ENCODE measurements around the gene HES4. TPM values are rescaled to one million over a fixed set of nuclear protein-coding genes. Genes with fewer than 3 reads are reported as not detected.

Gene HES4
- total and polyA plus RNA-seq, 10 of the 15 experiments (the other 5 are each of a cell fraction or from before 2014, with no cell fraction given), result 0.44 to 1.7 (median 0.85) TPM; not detected in 5

DNA sequence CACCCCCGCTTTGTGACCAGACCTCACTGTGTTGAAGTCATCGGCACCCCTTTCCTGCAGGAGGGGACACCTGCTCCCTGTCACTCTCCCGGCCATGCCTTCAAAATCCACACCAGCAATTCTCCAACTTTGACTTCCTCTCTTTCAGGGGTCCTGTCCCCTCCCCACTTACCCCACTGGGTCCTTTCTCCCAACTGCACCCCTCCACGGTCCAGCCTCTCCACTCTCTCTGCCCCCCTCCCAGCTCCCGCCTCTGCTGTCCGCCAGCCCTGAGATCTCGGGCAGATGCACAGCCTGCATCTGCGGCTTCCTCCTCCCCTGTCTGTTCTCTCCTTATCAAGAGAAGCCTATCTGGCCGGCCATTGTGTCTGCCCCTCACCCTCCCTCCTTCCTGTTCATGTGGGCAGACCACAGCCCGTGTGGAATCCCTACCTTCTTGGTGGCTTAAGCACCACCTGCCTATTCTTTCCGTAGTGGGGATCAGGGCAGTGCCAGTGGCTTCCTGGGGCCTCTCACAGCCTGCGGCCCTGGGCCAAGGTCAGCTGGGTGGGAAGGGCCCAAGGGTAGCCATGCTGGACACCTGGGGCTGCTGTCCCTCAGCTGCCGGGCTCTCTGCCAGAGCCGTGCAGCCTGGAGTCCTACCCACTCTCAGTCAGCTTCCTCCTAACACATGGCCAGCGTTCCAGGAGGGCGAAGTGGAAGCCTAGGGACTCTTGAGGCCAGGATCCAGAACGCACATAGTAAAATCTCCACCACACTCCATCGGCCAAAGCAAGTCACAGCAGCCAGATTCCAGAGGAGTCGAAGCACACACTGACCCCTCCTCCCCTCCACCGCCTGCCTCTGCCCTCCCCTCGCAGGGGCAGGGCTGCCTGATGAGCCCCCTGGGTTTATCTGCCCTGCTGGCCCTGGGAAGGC lies 5.1 kb upstream of the HES4 start:
- no peak overlapping the region for H3K4me3 ChIP-seq
- no peaks in the 10 kb centered on the region for H3K36me3 ChIP-seq (ENCODE audit: control insufficient read depth in 2 of 2, insufficient read depth in 2 of 2, low read length in 1 of 2)
- no peak overlapping the region; the same call in 1 of the 2 replicates for H3K9ac ChIP-seq (ENCODE audit: control insufficient read depth, insufficient read depth, low read length)
- H2AFZ ChIP-seq (ENCODE audit: control insufficient read depth, low read depth, low read length), result peak overlapping the region; percentile 56
- WGBS (ENCODE audit: insufficient coverage, insufficient replicate concordance, low lambda C conversion rate, missing lambda C conversion rate), result 5% methylated on average over 21 of the region's 21 CpGs
- in situ Hi-C loops (cut with MboI) (no loop called here), intact Hi-C loops (cut with micrococcal nuclease; ENCODE audit: unreplicated experiment) (no loop called here)
- no peak for TF ChIP-seq NFYB (IDR thresholded peaks at IDR 0.05; ENCODE audit: insufficient read depth, low read depth, low read length)
- TF ChIP-seq NBN (IDR thresholded peaks at IDR 0.05), result 0 out of 2 replicates have a peak, but pooled peaks have one; percentile 44
- no peak for TF ChIP-seq KAT2A (conservative IDR thresholded peaks at IDR 0.05; ENCODE audit: control insufficient read depth, low read depth, low read length)
- TF ChIP-seq RUNX3 (IDR thresholded peaks at IDR 0.05; ENCODE audit: low read length), result peak; percentile 55
- no peak for TF ChIP-seq CHD2 (IDR thresholded peaks at IDR 0.05; ENCODE audit: borderline replicate concordance, low read depth, low read length)
- peak; percentile 57 for TF ChIP-seq IKZF1 (conservative IDR thresholded peaks at IDR 0.05)
- TF ChIP-seq DPF2 (IDR thresholded peaks at IDR 0.05), result 0 out of 2 replicates have a peak, but pooled peaks have one; percentile 20
- TF ChIP-seq BHLHE40 (IDR thresholded peaks at IDR 0.05; ENCODE audit: borderline replicate concordance in 1 of 2, low read depth in 2 of 2, low read length in 1 of 2), result peak in 1 of 2 experiments; percentile 28; a peak in 1 of 4 replicates
- TF ChIP-seq IKZF2 (IDR thresholded peaks at IDR 0.05), result peak; percentile 36 to 53; a peak in 2 of 4 replicates
- TF ChIP-seq EED (IDR thresholded peaks at IDR 0.05; ENCODE audit: low read depth), result peak; percentile 32; the same call in 1 of the 2 replicates
- peak; percentile 51; the same call in 1 of the 2 replicates for TF ChIP-seq PKNOX1 (IDR thresholded peaks at IDR 0.05)
- no peaks in the 10 kb centered on the region for H3K79me2 ChIP-seq (ENCODE audit: control insufficient read depth, insufficient read depth, low read length)
- ChIA-PET POLR2A (interaction anchor here (0.5 to 5.4 kb wide), 4 partner anchors 8 to 20 kb away, joined by 3 to 22 read pairs (median 4); partner anchors contain the start of genes AGRN and ISG15), SMC1A (ENCODE audit: uncharacterized antibody, unreplicated experiment) (no interaction called here), RAD21 (ENCODE audit: unreplicated experiment) (no interaction called here), CTCF (interaction anchor here (0.6 to 5.6 kb wide), 4 partner anchors 21 to 136 kb away, joined by 3 to 56 read pairs (median 4); partner anchors contain the start of gene PERM1)
- H3K4me1 ChIP-seq (ENCODE audit: control insufficient read depth, insufficient read depth, low read length), result peaks cover 26% of the 10 kb centered on the region
- FAIRE-seq (no peak), DNase-seq (ENCODE audit: low read depth, low spot score) (no peak), ATAC-seq (peak; percentile 31)
- H3K9me3 ChIP-seq (replicated peaks; ENCODE audit: control insufficient read depth, insufficient read depth, low read length), result peaks cover 2% of the 10 kb centered on the region; the same call in 1 of the 3 replicates
- no peak overlapping the region for H3K27ac ChIP-seq (ENCODE audit: control insufficient read depth, insufficient read depth)
- peak overlapping the region; percentile 55 for H3K4me2 ChIP-seq (ENCODE audit: control insufficient read depth, insufficient read depth)
- H4K20me1 ChIP-seq (ENCODE audit: control insufficient read depth, insufficient read depth), result no peaks in the 10 kb centered on the region
- peaks cover 0 to 9% of the 10 kb centered on the region in 2 experiments; a peak in 2 of 4 replicates for H3K27me3 ChIP-seq (replicated peaks in 1 of 2; ENCODE audit: control insufficient read depth in 2 of 2, insufficient read depth in 2 of 2, low read length in 1 of 2)
- BruUV-seq (replicated peaks), result no TSS peak

Data from GM12878 (cell line).